ENCODE data around the gene PDZD4. TPM values are rescaled to one million over a fixed set of nuclear protein-coding genes. Genes with fewer than 3 reads are reported as not detected.

PDZD4 gene
- total RNA-seq, 2 experiments from 2014 or later = not detected

DNA sequence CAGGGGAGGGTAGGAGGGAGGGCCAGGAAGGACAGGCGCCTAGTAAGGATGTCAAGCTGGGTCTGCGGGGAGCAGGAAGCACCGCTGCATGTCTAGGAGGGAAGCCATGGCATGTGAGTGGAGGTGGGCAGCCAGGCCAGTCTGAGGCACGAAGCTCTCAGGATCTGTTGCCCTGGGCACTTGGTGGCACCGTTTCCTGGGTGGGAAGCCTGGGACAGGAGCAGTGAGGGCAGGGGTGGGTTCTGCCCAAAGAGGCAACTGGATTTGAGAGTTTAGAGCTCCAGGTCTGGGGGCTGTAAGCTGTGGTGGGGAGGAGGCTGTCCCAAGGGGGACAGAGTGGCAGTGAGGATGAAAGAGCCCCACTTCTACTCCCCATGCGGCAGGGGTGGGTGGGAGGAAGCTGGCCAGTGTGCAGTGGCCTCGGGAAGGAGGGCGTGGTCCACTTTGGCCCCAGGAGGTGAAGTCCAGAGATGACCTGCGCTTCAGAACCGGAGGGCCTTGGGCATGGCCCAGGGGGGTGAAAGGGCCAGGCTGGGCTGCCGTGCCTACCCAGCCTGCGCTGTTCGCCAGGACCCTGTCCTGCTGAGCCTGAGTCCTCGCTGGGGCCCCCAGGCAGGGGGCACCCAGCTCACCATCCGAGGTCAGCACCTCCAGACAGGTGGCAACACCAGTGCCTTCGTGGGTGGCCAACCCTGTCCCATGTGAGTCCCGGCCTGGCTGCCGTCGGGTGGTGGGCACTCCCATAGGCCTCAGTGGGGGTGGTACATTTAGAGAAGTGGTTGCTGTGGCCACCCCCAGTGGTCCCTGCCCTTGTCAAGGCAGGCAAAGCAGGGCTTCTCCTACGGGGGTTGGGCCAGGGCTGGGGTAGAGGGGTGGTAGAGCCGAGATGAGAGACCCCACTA is 57.8 kb downstream of the PDZD4 start:
- no peak overlapping the region for H2AFZ ChIP-seq (ENCODE audit: low read length)
- no peak overlapping the region for H3K27ac ChIP-seq (ENCODE audit: low read depth, low read length, poor library complexity, severe bottlenecking)
- H3K79me2 ChIP-seq (ENCODE audit: insufficient read depth, low read depth, low read length) = no peaks in the 10 kb centered on the region
- no peak for TF ChIP-seq EZH2phosphoT487 (IDR thresholded peaks at IDR 0.05; ENCODE audit: borderline replicate concordance, low read depth, low read length)
- TF ChIP-seq, protein P1, sequence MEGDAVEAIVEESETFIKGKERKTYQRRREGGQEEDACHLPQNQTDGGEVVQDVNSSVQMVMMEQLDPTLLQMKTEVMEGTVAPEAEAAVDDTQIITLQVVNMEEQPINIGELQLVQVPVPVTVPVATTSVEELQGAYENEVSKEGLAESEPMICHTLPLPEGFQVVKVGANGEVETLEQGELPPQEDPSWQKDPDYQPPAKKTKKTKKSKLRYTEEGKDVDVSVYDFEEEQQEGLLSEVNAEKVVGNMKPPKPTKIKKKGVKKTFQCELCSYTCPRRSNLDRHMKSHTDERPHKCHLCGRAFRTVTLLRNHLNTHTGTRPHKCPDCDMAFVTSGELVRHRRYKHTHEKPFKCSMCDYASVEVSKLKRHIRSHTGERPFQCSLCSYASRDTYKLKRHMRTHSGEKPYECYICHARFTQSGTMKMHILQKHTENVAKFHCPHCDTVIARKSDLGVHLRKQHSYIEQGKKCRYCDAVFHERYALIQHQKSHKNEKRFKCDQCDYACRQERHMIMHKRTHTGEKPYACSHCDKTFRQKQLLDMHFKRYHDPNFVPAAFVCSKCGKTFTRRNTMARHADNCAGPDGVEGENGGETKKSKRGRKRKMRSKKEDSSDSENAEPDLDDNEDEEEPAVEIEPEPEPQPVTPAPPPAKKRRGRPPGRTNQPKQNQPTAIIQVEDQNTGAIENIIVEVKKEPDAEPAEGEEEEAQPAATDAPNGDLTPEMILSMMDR (conservative IDR thresholded peaks at IDR 0.05; ENCODE audit: low read length) = no peak
- H3K4me1 ChIP-seq (ENCODE audit: insufficient read depth, low read length, poor library complexity, severe bottlenecking) = no peaks in the 10 kb centered on the region
- POLR2A ChIA-PET = no interaction called here
- CTCF ChIA-PET (ENCODE audit: unreplicated experiment) = no interaction called here
- intact Hi-C loops (cut with micrococcal nuclease; ENCODE audit: unreplicated experiment) = no loop called here
- no peaks in the 10 kb centered on the region for H3K9me3 ChIP-seq (ENCODE audit: low read length)
- H3K9me2 ChIP-seq (ENCODE audit: insufficient read depth, low read length) = no peaks in the 10 kb centered on the region
- BruUV-seq (replicated peaks) = no TSS peak
- no peaks in the 10 kb centered on the region for H3K36me3 ChIP-seq (ENCODE audit: insufficient read depth, low read length)
- no peak overlapping the region for H3K4me2 ChIP-seq (ENCODE audit: low read length)
- no peaks in the 10 kb centered on the region for H4K20me1 ChIP-seq (ENCODE audit: insufficient read depth, low read length)
- no peak for DNase-seq (ENCODE audit: low spot score)
- no peak overlapping the region for H3K4me3 ChIP-seq (ENCODE audit: low read depth, low read length, poor library complexity, severe bottlenecking)

DNA sequence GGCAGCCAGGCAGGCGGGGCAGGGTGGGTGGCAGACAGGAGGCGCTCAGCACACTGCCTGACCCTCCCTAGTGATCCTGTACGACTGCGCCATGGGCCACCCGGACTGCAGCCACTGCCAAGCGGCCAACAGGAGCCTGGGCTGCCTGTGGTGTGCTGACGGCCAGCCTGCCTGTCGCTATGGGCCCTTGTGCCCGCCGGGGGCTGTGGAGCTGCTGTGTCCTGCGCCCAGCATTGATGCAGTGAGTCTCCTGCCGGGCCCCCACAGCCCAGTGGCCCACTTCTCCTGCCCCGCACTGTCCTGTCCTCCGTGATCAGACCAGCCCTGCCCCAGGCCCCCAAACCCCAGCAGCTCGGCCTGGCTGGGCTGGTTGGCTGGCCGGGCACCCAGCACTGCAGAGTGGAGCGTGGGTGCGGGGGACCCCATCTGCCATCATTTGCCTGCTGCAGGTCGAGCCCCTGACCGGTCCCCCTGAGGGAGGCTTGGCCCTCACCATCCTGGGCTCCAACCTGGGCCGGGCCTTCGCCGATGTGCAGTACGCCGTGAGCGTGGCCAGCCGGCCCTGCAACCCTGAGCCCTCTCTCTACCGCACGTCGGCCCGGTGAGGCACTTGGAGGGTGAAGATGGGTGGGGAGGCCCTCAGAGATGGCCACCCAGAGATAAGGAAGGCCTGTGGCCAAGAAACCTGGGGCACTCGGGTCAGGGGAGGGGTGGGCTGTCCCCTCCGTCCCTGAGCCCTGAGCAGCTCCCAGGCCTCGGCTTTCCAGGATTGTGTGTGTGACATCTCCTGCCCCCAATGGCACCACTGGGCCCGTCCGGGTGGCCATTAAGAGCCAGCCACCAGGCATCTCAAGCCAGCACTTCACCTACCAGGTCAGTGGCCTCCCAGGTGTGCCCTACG is 58.7 kb downstream of the PDZD4 start:
- Histone ChIP-seq H2AFZ (ENCODE audit: low read length) (no peak overlapping the region), H4K20me1 (ENCODE audit: insufficient read depth, low read length) (no peaks in the 10 kb centered on the region), H3K9me3 (ENCODE audit: low read length) (no peaks in the 10 kb centered on the region), H3K4me1 (ENCODE audit: insufficient read depth, low read length, poor library complexity, severe bottlenecking) (no peaks in the 10 kb centered on the region), H3K27ac (ENCODE audit: low read depth, low read length, poor library complexity, severe bottlenecking) (no peak overlapping the region), H3K9me2 (ENCODE audit: insufficient read depth, low read length) (no peaks in the 10 kb centered on the region), H3K4me2 (ENCODE audit: low read length) (no peak overlapping the region), H3K79me2 (ENCODE audit: insufficient read depth, low read depth, low read length) (no peaks in the 10 kb centered on the region), H3K4me3 (ENCODE audit: low read depth, low read length, poor library complexity, severe bottlenecking) (no peak overlapping the region), H3K36me3 (ENCODE audit: insufficient read depth, low read length) (no peaks in the 10 kb centered on the region)
- ChIA-PET CTCF (ENCODE audit: unreplicated experiment) (interaction anchor here (0.6 kb wide), 1 partner anchor 32 kb away, joined by 4 read pairs; no protein-coding TSS in a partner anchor), POLR2A (no interaction called here)
- TF ChIP-seq EZH2phosphoT487 (IDR thresholded peaks at IDR 0.05; ENCODE audit: borderline replicate concordance, low read depth, low read length) = no peak
- TF ChIP-seq, protein P1 (conservative IDR thresholded peaks at IDR 0.05; ENCODE audit: low read length) = no peak
- no peak for DNase-seq (ENCODE audit: low spot score)
- intact Hi-C loops (cut with micrococcal nuclease; ENCODE audit: unreplicated experiment) = no loop called here
- BruUV-seq (replicated peaks) = no TSS peak

Measured in OCI-LY7 (cell line).